SH-SY5Y (cell line): Measurements from ENCODE around the gene UGT2B17.

Source experiments
- GATA2 ChIP-seq: IDR thresholded peaks from 2 replicates; pipeline ENCODE4 v1.6.1; 2011; ENCODE audit warnings: mild to moderate bottlenecking, low read depth, low read length
- GATA3 ChIP-seq: IDR thresholded peaks from 2 replicates; pipeline ENCODE4 v1.6.1; 2011; ENCODE audit warnings: low read depth, mild to moderate bottlenecking, low read length, moderate library complexity

The UGT2B17 gene

DNA sequence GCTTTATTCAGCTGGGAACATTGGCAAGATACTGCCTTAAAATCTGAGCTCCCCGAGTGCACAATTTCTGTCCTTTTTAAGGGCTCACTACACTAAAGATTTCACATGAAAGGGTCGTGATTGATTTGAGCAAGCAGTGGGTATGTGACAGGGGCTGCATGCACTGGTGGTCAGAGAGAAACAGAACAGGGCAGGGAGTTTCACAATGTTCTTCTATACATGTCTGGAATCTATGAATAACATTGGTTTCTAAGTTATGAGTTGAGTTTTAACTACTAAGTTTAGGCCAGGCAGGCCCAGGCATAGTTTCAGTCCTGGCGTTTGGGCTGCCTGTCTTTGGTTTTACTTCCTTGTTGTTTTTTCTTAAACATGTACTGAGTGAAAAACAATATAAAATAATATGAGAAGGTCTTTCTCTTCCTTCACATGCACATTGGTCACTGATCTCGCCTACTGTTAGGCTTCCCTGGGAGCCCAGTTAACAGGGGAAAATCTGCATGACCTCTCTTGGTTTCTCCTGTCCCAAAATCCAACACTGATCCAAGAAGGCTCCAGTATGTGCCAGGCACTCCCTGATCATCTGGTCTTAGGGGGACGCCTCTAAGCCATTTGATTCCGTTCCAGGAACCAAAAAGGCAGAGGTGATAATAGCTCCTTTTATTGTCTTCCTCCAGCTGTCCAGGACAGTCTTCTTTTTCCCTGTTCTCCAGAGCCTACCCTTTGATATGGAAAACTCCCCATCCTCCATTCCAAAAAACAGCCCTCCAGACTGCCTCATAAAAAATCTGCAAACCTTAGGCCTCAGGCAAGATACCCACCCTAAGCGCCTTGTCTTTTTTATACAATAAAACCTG lies at the start of gene UGT2B17:
TSS of gene UGT2B17 (minus strand) at position 51 of the 854 bp plus-strand sequence. CDS start 7,838 bp downstream, outside the sequence.
- TF ChIP-seq GATA3, result no peak
- no peak for TF ChIP-seq GATA2

DNA sequence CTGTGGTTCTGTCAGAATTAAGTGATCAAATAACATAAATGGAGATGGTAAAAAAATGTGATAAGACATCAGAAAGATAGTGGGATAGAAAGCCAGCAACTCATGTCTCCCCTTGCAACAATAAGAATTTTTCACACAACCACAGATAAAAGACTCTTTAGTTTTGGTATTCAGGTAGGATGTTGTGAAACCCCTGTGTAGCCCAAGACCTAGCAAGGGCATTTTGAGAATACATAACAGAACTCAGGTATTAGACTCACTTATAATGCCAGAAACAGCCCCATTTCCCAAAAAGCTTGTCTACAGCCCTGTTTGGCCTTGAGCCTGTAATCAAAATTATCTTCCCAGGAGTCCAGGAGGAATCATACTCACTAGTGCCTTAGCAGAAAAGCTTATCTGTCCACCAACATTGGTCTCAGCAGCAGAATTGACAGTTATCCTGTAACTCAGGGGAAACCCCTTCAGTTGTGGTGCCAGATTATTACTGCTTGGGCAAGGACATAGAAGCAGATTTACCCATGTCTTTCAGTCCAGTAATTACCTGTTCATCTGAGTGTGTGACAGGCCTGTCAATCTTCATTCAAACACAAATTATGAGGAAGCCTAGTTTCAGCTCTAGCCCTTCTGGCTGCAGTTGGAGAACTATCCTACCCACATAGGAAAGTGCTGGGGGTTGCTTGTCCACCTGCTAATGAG lies 41.0 kb upstream of the UGT2B17 start:
- TF ChIP-seq GATA3 (no peak), GATA2 (no peak)

DNA sequence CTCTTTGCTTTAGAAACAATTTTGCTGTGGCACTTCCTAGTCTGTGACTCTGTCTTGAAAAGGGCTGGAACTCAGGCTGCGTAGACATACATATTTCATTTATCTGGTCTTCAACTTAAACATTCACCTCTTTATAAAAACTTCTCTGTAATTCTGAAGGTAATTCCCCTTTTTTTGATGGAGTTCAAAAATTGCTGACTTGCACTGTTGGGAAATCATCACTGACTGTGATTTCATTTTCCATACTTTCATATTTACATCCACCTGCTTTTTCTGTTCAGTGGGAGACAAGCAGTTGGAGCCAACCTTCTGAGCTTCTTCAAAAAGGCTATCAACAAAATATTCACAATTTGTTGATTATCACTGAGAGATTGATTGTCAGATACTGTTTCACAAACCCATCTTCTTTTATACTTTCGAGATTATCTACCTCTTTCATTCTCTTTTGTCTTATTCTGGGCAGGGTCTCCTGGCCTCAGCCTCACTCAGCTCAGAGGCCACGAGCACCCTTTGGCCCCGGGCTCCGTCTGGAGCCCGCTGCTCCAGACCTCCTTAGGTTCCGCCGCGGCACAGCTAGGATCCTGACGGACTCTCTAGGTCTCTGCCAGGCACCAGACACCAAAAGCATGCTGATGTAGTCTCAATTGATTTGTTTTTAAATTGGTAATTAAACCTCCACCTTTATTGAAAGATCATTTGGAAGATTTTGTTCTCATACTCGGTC lies 39.7 kb upstream of the UGT2B17 start:
- no peak for TF ChIP-seq GATA3

DNA sequence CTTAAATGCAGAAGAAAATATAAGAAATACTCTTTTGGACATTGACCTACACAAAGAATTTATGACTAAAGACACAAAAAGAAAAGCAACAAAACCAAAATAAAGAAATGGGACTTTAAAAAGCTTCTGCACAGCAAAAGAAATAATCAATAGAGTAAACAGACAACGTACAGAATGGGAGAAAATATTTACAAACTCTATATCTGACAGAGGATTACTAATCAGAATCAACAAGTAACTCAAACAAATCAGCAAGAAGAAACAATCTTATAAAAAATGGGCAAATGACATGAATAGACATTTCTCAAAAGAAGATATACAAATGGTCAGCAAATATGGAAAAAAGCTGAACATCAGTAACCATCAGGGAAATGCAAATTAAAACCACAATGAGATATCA lies 37.6 kb upstream of the UGT2B17 start:
- no peak for TF ChIP-seq GATA3
- TF ChIP-seq GATA2, result no peak

DNA sequence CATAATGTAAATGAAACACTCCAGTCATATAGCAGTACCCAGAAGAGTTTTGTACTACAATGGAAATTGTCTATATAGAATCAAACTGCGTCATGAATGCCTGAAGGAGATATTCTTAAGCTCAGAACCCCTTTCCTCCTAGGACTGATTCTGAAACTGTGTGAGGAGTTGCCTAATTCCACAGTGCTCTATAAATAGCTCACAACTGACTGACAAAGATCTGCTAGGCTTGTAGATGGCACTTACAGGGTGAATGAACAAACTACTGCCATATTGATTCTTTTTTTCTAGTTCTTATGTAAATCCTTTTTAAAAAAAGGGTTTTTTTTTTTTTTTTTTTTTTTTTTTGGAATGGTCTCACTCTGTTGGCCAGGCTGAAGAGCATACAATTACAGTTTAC lies 30.1 kb upstream of the UGT2B17 start:
- no peak for TF ChIP-seq GATA2
- no peak for TF ChIP-seq GATA3

DNA sequence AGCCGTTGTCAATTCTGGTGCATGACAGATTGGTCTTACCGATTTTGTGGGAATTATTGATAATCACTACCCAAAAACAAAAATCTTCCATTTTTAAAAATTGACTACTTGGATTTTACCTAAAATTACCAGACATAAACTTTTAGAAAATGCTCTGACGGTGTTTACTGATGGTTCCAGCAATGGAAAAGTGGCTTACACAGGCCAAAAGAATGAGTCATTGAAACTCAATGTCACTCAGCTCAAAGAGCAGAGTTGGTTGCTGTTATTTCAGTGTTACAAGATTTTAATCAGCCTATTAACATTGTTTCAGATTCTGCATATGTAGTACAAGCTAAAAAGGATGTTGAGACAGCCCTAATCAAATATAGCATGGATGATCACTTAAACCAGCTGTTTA lies 23.0 kb upstream of the UGT2B17 start:
- TF ChIP-seq GATA3, result no peak
- TF ChIP-seq GATA2, result no peak

DNA sequence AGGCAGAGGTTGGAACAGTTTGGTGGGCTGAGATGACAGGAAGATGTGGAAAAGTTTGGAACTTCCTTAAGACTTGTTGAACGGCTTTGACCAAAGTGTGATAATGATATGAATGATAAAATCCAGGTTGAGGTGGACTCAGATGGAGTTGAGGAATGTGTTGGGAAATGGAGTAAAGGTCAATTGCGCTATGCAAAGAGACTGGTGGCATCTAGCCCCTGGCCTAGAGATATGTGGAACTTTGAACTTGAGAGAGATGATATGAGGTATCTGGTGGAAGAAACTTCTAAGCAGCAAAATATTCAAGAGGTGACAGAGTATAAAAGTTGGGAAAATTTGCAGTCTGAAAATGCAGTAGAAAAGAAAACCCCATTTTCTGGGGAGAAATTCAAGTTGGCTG lies 21.4 kb upstream of the UGT2B17 start:
- no peak for TF ChIP-seq GATA2
- TF ChIP-seq GATA3, result no peak

DNA sequence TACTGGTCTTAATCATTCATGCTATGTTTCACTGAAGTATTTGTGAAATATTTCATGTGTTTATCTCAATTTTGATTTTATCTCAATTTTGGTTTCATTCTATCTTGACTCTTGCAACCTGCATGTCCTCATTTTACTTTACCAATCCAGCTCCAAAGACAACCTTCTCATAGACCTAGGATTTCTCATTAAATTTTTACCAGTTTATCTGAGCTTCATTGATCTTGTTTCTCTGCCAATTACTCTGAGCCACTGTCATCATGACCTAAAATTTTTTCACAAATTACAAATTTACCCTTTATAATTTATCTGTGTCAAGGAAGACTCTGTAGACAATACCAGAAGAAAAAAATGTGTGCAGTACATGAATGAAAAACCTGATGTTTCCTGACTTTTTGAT lies 18.6 kb upstream of the UGT2B17 start:
- TF ChIP-seq GATA3 (no peak), GATA2 (no peak)

DNA sequence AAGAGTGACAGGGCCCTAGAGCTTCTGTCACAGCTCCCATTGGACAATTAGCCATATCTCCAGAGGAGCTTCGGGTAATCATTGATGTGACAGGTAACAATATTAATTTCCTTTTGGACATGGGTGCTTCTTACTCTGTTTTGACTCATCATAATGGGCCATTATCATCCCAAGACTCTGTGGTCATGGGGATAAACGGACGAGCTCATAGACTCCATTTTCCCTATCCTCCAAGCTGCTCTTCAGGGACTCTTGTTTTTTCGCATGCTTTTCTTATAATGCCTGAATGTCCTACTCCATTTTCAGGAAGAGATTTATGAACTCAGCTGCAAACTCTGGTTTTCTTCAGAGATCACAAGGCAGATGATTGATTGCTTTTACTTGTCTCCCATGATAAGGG lies 17.0 kb upstream of the UGT2B17 start:
- TF ChIP-seq GATA2, result no peak
- no peak for TF ChIP-seq GATA3

DNA sequence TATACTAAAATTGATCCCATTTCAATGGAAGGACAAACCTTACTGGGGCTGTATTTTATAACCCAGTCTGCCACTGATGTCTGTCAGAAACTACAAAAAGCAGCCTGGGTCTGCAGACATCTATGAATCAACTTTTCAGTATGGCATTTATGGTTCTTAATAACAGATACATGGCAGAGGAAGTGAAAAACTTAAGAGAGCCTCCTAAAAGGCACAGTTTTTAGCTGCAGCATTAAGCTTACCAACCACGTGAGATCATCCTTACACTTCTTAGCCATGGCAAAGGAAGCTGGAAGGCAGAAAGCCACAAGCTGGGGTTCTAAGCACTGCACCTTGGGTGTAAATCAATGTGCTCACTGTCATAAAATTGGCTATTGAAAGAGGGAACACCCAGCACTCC lies 16.6 kb upstream of the UGT2B17 start:
- TF ChIP-seq GATA3 (no peak), GATA2 (no peak)

DNA sequence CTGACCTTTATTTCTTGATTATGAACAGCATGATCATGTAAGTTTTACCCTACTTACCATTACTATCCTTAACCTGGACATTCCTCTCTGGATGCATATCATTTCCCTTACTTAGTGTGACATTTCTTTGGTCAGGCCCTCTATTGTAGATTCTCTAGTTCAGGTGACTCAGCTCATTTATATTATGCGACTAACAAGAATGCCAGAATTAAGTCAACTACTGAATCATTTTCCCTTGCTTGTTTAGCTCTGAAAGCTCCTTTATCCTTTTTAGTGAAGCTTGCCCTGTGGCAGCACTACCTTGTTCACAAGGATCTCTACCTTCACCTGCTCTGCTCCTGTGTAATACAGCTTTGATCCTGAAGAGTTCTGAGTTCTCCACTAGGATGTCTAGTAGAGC lies 15.1 kb upstream of the UGT2B17 start:
- TF ChIP-seq GATA2, result no peak
- no peak for TF ChIP-seq GATA3

DNA sequence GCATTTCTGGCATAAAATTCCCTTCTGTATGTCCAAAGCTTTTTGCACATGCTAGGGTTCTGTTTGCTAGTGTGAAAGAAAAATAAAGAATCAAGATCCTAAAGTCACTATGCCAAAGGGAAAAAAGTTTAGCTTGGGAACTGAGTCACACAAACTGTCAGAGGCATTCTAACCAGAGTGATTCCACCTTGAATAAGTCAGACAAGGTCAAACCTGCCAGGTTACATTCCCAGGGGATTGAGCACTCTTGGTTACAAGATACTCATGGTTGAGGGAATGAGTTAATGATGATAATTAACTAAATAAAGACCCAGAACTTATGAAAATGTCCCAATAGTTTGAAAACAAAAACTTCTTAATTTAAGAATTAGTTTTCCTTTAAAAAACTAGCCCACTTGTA lies 13.7 kb upstream of the UGT2B17 start:
- TF ChIP-seq GATA2 (no peak), GATA3 (no peak)

DNA sequence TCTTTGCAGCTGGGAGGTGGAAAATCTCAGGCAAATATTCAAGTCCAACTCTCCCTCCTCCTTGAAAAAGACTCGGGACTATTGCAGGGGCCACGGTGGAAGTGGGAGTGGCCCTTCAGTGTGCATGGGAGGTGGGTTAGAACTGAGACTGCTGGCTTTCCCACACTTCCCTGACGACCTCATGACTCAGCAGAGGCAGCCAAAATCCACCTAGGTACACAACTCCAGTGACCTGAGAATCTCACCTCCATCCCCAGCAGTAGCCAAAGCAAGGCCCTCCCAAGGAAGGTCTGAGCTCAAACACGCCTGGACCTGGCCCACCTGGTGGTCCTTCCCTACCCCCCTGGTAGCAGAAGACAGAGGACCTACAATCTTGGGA lies 6.2 kb upstream of the UGT2B17 start:
- TF ChIP-seq GATA3 (no peak), GATA2 (no peak)
